Measurements from ENCODE around the gene GXYLT1.
"Not testable (repeated sequence)": the region's sequence is repeated elsewhere in the genome, so short reads cannot be mapped to it uniquely, and the experiment has no call there.

Gene GXYLT1

DNA sequence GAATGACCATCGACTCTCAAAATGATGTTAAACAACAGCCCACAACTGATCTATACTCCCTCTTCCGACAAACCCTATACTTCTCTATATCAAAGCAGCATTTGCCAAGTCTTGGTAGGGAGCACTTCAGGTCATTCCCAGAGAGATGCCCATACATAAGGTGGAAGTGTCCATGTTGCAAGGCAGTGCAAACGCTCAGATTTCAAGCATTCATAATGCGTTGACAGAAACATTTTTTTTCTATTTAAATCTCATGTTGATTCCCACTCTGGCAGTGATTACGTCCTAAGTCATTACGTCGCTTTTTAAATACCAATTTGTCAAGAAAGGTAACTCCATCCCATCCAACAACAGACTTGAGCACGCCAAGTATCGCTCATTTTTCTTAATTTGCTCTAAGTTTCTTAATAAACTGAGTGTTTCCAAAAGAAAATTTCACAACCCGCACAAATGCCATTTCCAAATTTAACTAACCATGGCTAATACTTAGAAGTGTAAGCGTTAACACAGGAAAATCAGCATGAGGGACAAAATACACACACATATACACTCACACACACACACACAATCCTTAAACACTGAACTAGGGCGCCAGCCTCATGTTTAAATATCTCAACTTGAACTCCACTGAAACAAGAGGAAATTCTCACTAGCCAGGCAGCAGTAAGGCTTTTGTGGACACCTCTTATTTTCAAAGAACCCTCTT is 1.1 kb downstream of the GXYLT1 start:
- DNase-seq: no peak

DNA sequence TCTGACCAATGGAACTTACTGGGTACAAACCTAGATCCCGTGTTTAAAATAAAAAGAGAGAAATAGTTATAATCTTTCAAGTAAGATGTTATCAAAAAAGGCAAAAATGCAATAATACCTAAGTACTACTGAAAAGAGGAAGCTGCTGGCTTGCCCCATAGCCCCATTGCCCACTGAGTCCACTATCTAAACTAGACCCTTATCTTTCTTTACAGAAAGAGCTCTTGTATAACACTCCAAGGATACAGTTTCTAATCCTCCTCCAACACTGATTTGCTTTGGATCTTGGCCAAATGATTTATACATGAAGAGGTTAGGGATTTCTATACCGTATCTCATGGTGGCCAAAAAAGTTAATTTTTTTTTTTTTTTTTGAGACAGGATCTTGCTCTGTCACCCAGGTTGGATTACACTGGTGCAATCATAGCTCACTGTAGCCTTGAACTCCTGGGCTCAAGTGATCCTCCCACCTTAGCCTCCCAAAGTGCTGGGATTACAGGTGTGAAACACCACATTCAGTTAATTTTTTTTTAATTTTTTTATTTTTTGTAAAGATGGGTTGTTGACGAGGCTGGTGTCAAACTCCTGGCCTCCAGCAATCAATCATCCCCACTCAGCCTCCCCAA is 2.6 kb downstream of the GXYLT1 start:
- DNase-seq: no peak

DNA sequence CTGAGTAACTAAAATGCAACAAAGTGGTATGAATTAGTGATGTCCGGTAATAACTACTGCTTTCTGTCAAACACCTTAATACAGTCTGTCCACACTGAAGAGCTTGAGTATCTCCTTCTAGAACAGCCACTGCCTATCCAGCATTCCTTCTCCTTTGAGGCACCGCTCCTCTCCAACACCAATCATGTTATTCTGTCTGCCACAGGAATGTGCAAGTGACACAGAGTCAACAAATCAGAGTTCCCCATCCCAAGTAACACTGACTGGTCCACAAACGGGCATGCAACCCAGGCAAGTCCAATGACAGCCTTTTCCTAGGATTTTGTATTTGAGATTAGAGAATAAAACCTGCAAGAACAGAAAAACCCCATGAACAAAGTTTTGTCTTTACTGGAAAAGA is 3.8 kb downstream of the GXYLT1 start:
- no peak for DNase-seq

DNA sequence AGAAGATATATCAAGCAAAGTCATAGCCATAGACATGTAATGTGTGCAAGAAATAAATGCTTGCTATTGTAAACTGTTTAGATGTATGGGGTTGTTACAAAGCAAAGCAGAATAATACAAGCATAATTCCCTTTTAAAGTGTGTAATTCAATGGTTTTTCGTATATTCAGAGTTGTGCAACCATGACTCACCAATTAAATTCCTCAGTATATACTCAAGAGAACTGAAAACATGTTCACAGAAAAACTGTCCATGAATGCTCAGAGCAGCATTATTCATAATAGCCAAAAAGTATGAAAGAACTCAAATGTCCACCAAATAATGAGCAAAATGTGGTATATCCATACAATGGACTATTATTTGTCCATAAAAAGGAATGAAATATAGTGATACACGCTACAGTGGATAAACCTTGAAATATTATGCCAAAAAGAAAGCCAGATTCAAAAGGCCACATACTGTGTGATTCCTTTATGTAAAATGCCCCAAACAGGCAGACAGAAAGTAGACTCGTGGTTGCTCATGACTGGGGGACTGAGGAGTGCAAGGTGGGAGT is 9.3 kb downstream of the GXYLT1 start:
- DNase-seq: no peak

DNA sequence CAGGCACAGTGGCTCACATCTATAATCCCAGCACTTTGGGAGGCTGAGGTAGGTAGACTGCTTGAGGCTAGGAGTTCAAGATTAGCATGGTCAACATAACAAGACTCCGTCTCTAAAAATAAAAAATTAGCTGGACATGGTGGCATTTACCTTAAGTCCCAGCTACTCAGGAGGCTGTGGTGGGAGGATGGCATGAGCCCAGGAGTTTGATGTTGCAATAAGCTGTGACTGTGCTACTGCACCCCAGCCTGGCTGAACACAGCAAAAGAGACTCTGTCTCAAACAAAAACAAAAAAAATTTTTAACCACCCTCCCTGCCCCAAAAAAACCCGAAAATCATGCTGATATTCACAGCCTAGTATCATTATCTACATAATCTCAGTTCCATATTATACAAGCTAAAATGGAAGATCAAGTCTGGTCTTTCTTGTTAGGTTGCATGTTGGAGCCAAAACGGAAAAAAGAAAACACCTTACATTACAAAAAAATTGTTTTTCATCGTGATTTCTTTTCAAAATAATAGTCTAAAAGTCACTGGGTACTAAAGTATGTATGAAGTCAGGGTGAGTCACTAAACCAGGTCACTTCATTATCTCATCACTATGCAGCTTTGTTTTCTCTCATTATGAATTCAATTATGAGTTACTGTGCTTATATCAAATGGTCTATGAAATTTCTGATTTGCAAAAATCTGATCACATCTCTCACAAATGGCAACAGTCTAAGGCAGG is 13.8 kb downstream of the GXYLT1 start:
- DNase-seq: no peak

DNA sequence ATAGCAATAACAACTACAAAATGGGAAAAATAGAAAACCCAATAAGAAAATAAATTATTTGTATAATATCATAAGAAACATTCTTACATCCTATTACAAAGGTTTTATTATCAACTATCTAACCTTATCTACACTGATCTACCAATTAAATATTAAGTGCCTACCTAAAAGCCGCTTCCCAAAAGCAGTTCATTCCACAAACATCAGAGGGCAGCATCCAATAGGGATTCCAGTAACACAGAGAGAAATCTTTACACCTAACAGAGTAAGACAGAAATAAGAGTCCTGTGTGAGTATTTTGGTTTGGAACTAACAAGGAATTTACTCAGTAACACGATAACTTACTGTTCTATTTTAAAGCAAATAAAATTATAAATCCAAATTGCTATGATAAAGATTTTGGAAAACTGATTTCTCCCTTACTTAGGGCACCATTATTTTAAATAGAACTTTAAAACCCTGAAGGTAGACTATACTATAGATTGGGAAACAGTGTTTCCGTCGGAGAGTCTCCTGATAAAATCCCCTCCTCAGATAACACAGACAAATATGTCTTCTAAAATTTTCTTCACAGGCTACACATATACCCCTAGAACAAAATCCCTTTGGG is 15.0 kb downstream of the GXYLT1 start:
- DNase-seq: peak; percentile 24

DNA sequence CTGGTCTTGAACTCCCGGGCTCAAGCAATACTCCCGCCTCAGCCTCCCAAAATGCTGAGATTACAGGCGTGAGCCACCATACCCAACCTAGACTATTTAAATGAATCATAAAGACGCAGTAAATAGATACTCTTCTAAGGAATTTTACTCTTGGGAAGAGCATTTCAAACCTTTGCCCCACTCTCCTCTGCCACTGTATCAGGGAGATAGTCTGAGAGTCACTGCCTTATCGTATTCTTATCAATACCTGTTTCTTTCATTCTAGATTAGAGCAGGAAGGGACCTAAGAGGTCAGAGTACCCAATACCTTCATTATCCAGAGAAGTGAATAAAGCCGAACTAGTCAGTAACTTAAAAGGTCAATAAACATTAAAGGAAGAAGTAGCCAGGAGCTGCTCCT is 15.8 kb downstream of the GXYLT1 start:
- no peak for DNase-seq

DNA sequence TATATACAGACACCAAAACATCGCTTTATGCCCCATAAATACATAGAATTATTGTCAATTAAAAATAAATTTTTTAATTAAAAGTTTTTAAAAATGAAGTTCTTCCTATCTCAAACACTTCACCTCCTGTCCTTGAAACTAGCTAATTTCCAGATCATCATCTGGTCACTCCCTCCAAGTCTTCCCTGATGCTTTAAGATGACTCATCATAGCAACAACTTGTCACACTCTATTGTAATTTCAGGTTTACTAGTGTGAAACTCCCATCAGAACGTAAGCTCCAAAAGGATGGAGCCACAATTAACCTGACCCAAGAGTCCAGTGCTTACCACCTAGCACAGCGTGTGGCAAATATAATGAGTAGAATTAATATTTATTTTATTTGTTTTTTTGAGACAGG is 16.3 kb downstream of the GXYLT1 start:
- no peak for DNase-seq

DNA sequence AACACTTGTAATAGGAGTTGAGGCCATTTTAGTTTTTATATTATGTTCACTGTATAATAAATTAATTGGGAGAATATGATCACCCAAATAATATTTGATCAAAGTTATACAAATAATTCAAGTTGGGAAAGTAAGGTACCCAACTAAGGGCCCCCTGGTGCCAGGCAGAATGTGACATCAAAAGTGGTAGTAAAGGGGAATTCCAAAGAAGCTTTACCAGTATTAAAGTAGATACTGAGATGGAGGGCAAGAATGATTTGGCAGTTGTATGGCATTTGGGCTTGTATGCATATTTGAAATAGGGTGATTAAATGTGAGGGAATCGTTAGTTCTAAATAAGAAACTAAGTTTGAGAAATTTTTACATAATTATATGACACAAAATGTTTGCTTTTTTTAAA is 17.7 kb downstream of the GXYLT1 start:
- DNase-seq: no peak

DNA sequence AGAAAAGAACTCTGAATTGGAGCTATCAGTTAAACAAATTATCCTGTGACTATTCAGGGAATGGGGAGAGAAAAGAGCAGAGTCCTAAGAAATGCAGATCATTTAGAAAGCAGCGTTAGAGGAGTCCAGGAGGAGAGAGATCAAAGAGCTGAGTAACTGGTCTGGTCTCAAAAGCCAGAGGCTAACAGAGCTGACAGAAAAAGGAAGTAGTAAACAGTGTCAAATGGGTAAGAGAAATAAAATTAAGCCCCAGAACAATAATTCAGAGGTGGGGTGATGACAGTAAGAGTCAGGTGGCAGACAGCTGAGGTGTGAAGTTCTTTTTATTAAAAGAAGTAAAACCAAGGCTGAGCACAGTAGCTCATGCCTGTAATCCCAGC is 19.3 kb downstream of the GXYLT1 start:
- no peak for DNase-seq

DNA sequence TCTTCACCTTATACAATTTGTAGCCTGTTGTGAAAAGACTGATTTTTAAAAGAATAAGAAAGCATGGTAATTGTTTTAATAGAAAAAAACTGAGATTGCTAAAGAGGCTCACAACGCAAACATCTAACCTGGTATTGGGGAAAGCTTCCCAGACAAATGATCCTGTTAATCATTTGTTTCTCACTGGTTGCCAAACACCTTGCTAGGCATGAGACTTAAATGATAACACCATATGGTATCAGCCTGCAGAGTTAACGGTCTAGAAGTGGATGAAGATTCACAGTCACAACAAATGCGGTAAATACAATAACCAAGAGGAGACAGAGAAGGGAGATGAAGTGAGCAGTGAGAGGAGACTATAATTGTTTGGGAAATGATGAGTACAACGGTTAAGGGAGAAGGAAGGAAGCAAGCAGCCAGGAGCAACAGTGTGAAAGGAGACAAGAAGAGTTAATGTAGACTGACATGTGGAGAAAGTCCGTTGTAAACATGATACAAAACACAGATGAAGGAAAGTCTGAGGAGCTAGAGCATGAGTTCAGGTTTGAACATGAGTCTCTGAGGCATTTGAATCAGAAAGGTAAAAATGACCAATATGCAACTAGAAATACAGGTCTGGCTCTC is 19.8 kb downstream of the GXYLT1 start:
- peak; percentile 72 for DNase-seq

DNA sequence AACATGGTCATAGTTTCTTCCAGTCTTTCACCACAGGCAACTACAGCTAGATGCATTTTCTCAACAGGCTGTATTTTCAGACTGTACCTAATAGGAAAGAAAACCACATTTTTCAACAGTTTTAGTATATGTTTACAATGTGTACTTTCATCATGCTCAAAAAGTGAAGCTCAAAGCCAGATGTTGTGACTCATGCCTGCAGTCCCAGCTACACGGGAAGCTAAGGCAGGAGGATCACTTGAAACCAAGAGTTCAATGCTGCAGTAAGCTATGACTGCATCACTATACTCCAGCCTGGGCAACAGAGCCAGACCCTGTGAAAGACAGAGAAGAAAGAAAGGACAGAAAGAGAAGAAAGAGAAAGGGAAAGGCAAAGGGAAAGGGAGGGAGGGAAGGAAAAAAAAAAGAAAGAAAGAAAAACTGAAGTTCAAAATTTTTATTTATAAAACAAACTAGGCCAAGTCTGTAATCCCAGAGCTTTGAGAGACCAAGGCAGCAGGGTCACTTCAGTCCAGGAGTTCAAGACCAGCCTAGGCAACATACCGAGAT is 25.5 kb downstream of the GXYLT1 start:
- no peak for DNase-seq

DNA sequence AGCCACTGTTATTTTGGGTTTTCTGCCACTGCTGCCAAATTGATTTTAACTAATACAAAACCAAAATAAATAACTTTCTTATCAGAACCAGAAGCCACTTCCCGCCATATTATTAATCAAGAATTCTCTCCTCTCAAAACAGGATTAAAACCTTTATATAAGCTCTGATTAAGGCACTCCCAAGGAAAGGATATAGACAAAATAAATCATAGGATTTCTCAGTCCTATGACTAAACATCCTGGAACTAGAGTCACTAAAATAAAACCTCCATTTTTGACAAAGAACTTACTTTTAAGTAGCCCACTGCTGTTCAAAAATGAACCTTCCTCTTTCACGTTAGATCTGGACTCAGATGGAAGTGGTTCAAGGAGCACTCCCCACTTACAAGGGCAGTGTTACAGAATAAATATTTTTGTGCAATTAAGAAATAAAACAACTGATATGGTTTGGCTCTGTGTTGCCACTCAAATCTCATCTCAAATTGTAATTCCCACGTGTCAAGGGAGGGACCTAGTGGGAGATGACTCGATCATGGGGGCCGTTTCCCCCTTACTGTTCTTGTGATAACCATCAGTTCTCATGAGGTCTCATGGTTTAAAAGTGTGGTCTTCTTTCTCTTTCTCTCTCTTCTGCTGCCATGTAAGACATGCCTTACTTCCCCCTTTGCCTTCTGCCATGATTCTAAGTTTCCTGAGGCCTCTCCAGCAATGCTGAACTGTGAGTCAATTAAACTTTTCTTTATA is 26.4 kb downstream of the GXYLT1 start:
- DNase-seq: no peak

DNA sequence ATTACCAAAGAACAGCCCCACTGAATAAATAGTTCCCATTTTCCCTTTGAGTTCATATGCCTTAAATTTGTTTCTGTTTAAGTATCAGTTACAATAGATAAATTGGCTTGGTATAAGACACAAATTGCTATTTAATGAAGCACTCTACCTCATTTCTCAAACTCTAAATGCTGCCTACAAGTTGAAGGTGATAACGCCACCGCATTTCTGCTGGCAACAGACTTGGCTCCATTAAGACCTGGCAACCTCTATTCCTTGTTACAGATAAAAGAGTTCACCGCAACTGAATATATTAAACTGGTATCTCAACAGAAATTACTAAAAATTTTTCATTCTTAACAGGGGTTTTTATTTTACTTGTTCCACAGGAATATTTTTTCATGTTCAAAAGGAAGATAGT is 35.6 kb downstream of the GXYLT1 start:
- no peak for DNase-seq

DNA sequence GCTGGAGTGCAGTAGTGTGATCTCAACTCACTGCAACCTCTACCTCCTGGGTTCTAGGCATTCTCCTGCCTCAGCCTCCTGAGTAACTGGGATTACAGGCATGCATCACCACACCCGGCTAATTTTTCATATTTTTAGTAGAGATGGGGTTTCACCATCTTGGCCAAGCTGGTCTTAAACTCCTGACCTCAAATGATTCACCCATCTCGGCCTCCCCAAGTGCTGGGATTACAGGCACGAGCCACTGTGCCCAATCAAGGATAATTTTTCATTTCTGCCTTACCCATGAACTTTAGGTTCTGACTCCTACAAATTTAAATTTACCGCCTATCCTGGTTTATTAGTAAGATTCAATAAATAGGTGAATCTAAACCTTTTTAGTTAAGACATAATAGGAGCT is 37.9 kb downstream of the GXYLT1 start:
- DNase-seq: not testable (repeated sequence)

DNA sequence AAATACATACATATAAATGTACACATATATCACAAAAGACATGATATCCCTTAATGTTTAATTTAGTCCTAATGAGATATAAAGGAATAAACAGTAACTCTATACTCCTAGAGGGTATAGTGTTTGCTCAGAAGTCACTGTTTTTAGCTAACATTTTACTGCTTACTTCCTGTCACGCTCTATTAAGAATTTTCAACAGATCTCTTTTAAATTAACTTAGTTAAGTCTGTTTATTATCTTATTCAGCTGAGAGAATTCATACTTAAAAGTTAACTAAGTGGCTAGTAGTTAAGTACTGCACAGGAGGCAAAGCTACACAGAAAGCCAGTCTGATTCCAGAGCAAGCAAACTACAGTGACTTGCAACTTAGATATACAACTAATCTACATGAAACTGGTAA is 39.9 kb downstream of the GXYLT1 start:
- no peak for DNase-seq

DNA sequence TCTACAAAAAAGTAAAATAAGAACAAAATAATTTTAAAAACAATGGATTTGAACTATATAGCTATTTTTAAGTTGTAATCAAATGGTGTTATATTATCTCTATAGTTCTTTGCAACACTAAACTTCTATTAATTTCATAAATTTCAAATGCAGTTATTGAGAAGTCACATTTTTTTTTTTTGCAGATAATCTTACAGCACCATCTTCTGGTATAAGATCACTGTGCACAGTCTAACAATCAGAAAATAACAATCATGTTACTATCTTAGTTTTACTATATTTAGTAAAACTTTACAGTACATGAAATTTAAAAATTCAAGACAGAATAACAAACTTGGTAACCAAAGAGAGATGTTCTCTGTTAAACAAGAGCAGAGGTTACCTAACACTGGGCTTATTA is 40.6 kb downstream of the GXYLT1 start:
- DNase-seq: no peak

DNA sequence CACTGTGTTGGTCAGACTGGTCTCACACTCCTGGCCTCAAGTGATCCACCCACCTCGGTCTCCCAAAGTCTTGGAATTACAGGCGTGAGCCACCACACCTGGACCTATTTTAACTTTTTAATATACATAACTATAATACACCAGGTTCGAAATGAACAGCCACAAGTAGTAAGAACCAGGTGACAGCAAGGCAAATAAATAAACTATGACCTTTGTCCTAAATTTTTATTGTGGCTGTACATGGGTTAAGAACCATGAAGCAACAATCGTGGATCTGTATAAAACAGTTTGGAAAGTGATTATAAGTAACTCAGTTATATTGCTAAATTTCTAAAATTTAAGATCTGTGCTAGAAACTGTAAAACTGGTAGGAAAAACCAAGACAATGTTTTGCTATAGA is 41.5 kb downstream of the GXYLT1 start:
- DNase-seq: no peak

DNA sequence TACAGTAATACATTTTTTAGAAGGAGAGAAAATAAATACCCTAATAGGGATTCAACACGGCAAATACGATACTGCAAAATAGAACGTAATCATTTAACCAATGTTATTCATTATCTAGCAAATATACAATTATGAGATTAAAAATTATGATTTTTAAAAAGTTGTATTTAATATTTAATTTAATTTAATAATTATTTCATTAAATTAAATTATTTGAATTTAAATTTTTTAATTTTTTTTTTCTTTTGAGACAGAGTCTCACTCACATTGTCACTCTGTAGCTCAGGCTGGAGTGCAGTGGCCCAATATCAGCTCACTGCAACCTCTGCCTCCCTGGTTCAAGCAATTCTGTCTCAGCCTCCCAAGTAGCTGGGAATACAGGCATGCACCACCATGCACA is 42.0 kb downstream of the GXYLT1 start:
- no peak for DNase-seq

DNA sequence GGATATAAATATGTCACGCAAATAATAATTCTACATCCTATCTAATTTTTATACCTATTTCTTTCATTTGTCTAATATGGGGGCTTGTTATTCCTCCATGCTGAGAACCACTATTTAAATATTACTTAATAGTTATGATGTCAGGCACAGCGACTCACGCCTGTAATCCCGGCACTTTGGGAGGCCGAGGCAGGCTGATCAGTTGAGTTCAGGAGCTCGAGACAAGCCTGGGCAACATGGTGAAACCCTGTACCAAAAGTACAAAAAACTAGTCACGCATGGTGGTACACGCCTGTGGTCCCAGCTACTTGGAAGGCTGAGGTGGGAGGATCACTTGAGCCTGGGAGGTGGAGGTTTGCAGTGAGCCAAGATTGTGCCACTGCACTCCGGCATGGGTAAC is 45.2 kb downstream of the GXYLT1 start:
- DNase-seq: no peak

DNA sequence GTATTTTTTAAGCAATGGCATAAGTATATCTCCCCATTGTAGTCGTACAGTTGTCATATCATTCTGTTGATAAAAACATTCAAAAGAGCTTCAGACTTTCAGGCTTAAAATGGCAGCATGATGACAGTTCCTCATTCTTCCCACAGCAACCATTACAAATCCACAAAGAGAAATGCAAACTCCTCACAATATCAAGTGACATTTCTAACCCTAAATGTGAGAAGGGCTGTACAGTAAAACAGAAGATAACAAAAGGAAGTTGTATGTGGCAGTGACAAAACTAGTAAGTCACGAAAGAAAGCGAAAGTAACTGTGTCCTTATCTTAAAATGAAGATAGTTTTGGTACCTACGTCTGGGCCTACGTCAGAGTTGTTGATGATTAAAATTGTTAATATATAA is 46.7 kb downstream of the GXYLT1 start:
- DNase-seq: no peak

DNA sequence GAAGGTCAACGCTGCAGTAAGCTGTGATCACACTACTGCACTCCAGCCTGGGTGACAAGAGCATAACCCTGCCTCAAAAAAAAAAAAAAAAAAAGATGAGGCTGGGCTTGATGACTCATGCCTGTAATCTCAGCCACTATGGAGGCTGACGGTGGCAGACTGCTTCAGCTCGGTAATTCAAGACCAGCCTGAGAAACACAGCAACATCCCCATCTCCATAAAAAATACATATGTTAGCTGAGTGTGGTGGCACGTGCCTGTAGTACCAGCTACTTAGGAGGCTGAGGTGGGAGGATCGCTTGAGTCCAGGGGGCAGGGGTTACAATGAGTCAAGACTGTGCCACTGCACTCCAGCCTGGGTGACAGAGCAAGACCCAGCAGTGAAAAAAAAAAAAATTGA is 50.4 kb downstream of the GXYLT1 start:
- DNase-seq: no peak

All from NCI-H524 treated with DMSO at 0.1 percent for 48 hours (cell line).